ENCODE results near the gene ATP5PD. TPM values are rescaled to one million over a fixed set of nuclear protein-coding genes. Genes with fewer than 3 reads are reported as not detected.
A peak's percentile ranks its signal among the peaks of the same experiment; 100 is the strongest.
"Not testable (repeated sequence)": the region's sequence is repeated elsewhere in the genome, so short reads cannot be mapped to it uniquely, and the experiment has no call there.

ATP5PD gene
- total RNA-seq, 1 donor from 2014 or later: 153 TPM

DNA sequence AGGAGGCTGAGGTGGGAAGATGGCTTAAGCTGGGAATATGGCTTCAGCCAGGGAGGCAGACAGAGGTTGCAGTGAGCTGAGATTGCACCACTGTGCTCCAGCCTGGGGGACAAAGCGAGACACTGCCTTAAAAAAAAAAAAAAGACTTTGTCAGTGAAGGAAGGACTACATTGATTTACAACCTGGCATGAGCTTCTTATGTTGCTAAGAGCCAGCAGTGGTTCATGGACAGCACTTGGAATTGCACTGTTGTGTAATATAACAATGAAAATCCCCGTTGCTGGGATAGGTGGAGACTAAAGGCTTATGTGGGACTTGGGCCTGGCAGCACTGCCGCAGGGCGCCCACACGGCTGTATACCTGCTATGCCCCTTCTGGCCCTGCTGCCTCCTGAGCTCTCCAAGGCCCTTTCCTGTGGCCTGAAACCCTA lies 26.9 kb upstream of the ATP5PD start:
- H3K4me3 Mint-ChIP-seq: no peak overlapping the region
- DNase-seq (ENCODE audit: low spot score in 2 of 2, unreplicated experiment in 2 of 2): no peak
- H3K36me3 Mint-ChIP-seq: no peaks in the 10 kb centered on the region
- H3K27ac Mint-ChIP-seq: peak overlapping the region; percentile 72
- TF ChIP-seq, protein P1, sequence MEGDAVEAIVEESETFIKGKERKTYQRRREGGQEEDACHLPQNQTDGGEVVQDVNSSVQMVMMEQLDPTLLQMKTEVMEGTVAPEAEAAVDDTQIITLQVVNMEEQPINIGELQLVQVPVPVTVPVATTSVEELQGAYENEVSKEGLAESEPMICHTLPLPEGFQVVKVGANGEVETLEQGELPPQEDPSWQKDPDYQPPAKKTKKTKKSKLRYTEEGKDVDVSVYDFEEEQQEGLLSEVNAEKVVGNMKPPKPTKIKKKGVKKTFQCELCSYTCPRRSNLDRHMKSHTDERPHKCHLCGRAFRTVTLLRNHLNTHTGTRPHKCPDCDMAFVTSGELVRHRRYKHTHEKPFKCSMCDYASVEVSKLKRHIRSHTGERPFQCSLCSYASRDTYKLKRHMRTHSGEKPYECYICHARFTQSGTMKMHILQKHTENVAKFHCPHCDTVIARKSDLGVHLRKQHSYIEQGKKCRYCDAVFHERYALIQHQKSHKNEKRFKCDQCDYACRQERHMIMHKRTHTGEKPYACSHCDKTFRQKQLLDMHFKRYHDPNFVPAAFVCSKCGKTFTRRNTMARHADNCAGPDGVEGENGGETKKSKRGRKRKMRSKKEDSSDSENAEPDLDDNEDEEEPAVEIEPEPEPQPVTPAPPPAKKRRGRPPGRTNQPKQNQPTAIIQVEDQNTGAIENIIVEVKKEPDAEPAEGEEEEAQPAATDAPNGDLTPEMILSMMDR (IDR thresholded peaks at IDR 0.05; ENCODE audit: unreplicated experiment): no peak
- no peaks in the 10 kb centered on the region for H3K27me3 Mint-ChIP-seq (ENCODE audit: low read depth)
- peaks cover 12% of the 10 kb centered on the region for H3K4me1 Mint-ChIP-seq
- H3K9me3 Mint-ChIP-seq: no peaks in the 10 kb centered on the region

DNA sequence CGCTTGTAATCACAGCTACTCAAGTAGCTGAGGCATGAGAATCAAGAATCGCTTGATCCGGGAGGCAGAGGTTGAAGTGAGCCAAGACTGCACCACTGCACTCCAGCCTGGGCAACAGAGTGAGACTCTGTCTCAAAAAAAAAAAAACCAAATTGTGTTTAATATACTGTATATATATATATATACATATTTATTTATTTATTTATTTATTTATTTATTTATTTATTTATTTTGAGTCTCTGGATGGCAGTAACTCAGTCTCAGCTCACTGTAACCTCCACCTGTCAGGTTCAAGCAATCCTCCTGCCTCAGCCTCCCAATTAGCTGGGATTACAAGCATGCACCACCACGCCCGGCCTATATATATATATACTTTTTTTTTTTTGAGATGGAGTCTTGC lies 26.1 kb upstream of the ATP5PD start:
- H3K27ac Mint-ChIP-seq; H3K4me3 Mint-ChIP-seq; H3K27me3 Mint-ChIP-seq (ENCODE audit: low read depth); H3K36me3 Mint-ChIP-seq; H3K4me1 Mint-ChIP-seq; H3K9me3 Mint-ChIP-seq; DNase-seq (ENCODE audit: low spot score in 2 of 2, unreplicated experiment in 2 of 2): not testable (repeated sequence)

DNA sequence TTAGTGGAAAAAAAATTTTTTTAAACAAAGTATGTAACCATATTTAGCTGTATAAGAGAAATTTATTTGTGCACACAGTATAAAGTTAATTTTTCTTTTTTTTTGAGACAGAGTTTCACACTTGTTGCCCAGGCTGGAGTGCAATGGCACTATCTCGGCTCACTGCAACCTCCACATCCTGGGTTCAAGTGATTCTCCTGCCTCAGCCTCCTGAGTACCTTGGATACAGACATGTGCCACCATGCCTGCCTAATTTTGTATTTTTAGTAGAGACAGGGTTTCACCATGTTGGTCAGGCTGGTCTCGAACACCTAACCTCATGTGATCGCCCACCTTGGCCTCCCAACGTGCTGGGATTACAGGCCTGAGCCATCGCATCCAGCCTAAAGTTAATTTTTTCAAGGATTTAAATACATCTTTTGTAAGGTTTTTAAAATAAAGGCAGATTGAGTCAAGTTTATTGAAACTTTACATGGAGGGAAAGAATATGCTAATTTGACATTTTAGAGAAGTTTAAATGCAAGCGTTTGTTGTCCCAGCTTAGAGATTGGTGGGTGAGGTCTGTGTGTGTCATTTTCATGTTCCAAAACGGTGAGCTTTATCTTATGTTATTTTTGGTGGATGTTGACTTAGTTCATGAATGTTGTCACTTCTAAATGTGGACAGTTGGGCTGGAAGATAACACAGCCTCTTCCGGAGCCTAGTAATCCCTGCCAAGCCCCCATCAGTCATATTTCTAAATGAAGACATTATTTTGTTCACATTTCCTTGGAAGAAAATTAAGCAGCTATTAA lies 24.9 kb upstream of the ATP5PD start:
- not testable (repeated sequence) for H3K27me3 Mint-ChIP-seq (ENCODE audit: low read depth); H3K4me3 Mint-ChIP-seq; H3K27ac Mint-ChIP-seq; H3K36me3 Mint-ChIP-seq; DNase-seq (ENCODE audit: low spot score in 2 of 2, unreplicated experiment in 2 of 2); H3K9me3 Mint-ChIP-seq; H3K4me1 Mint-ChIP-seq

DNA sequence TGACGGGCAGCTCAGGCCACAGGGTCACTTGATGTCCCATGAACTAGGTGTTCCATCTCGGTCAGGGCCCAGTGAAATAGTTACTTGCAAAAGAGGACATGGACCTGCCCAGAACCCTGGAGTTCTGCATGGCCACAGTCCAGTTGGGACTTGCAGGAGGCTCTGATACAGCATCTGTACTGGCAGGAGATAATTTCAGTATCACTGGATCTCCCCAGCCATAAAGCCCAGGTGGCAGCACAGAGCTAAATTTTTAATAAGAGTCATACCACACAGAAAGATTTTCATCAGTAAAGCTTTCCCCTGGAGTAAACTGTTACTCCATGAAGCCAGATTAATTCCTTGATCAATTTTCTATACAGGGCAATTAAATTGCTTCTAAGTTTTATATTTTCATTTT lies 23.0 kb upstream of the ATP5PD start:
- no peak overlapping the region for H3K27ac Mint-ChIP-seq
- H3K9me3 Mint-ChIP-seq: no peaks in the 10 kb centered on the region
- DNase-seq (ENCODE audit: low spot score in 2 of 2, unreplicated experiment in 2 of 2): no peak
- TF ChIP-seq, protein P1 (IDR thresholded peaks at IDR 0.05; ENCODE audit: unreplicated experiment): peak; percentile 11
- H3K4me1 Mint-ChIP-seq: peaks cover 7% of the 10 kb centered on the region
- H3K27me3 Mint-ChIP-seq (ENCODE audit: low read depth): no peaks in the 10 kb centered on the region
- H3K4me3 Mint-ChIP-seq: no peak overlapping the region
- H3K36me3 Mint-ChIP-seq: peaks cover 3% of the 10 kb centered on the region

DNA sequence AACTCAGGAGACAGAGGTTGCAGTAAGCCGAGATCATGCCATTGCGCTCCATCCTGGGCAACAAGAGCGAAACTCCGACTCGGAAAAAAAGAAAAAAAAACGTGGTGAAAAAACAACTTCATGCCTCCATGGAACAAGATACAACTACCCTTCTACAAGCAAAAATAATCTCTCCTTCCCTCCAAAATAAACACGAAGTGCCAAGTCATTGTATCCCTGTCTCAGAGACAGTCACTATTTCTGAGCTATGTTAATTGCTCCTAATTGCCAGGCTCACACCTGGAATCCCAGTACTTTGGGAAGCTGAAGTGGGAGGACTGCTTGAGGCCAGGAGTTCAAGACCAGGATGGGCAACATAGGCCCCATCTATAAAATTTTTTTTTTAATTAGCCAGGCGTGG lies 22.0 kb upstream of the ATP5PD start:
- Mint-ChIP-seq H3K4me3 (no peak overlapping the region), H3K27ac (no peak overlapping the region), H3K4me1 (peaks cover 5% of the 10 kb centered on the region), H3K27me3 (ENCODE audit: low read depth) (no peaks in the 10 kb centered on the region), H3K9me3 (no peaks in the 10 kb centered on the region), H3K36me3 (peaks cover 9% of the 10 kb centered on the region)
- no peak for DNase-seq (ENCODE audit: low spot score in 2 of 2, unreplicated experiment in 2 of 2)
- TF ChIP-seq, protein P1 (IDR thresholded peaks at IDR 0.05; ENCODE audit: unreplicated experiment): no peak

DNA sequence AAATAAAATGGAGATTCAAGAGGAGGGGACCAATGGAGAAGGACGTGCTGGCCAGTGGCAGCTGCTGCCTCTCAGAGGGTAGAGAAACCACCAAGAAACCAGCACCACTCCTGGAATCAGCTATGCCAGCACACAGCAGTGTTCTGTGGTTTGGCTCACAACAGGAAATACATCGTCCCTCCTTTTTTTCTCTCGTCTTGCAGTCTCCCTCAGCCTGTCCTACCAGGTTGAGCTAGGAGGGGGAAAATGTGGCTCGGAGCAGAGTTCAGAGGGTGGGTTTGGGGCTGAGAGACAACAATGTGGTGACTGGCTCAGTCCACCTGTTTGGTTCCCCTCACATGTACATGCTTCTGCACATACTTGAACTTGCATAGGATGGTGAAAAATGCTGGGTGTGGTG lies 21.1 kb upstream of the ATP5PD start:
- DNase-seq (ENCODE audit: low spot score in 2 of 2, unreplicated experiment in 2 of 2): no peak
- H3K27ac Mint-ChIP-seq: no peak overlapping the region
- H3K9me3 Mint-ChIP-seq: no peaks in the 10 kb centered on the region
- no peaks in the 10 kb centered on the region for H3K4me1 Mint-ChIP-seq
- H3K27me3 Mint-ChIP-seq (ENCODE audit: low read depth): no peaks in the 10 kb centered on the region
- H3K4me3 Mint-ChIP-seq: no peak overlapping the region
- H3K36me3 Mint-ChIP-seq: peaks cover 13% of the 10 kb centered on the region
- TF ChIP-seq, protein P1 (IDR thresholded peaks at IDR 0.05; ENCODE audit: unreplicated experiment): no peak
